Left lobe of liver (tissue), 1 donor: ENCODE measurements around the gene CYTH4. TPM values are rescaled to one million over a fixed set of nuclear protein-coding genes. Genes with fewer than 3 reads are reported as not detected.

Experiments
- total RNA-seq: library from RNA; stranded (reverse); gene quantifications from one replicate; pipeline ENCODE4 v1.2.1, GENCODE V29; 2021
- donor health status: DM: no; HTN: yes; CAD: no.

CYTH4 gene
- total RNA-seq, 1 donor from 2014 or later = 5.2 TPM

Other genes with a start within 250 kb of the CYTH4 start
- 2.0 TPM for gene KCTD17, start 230.8 kb upstream of the CYTH4 start, total RNA-seq
- gene TMPRSS6, start 172.8 kb upstream of the CYTH4 start, total RNA-seq = 107 TPM
- gene IL2RB, start 132.6 kb upstream of the CYTH4 start, total RNA-seq = 1.1 TPM
- 12.6 TPM for gene C1QTNF6, start 94.3 kb upstream of the CYTH4 start, total RNA-seq
- gene SSTR3, start 70.0 kb upstream of the CYTH4 start, total RNA-seq = not detected
- gene RAC2, start 38.2 kb upstream of the CYTH4 start, total RNA-seq = 4.5 TPM
- gene ELFN2, start 145.0 kb downstream of the CYTH4 start, total RNA-seq = 0.23 TPM
- 8.0 TPM for gene MFNG, start 203.9 kb downstream of the CYTH4 start, total RNA-seq
- gene CARD10, start 236.9 kb downstream of the CYTH4 start, total RNA-seq = 22.4 TPM